IPS-18a (cell line): ENCODE data around the gene FBXO47.
A peak's percentile ranks its signal among the peaks of the same experiment; 100 is the strongest.

Source experiments
- H3K27ac ChIP-seq: one replicate; pipeline ENCODE4 v1.5.1; 2013; ENCODE audit warnings: low read length
- H3K27me3 ChIP-seq: one replicate; pipeline ENCODE4 v1.6.1; 2013; ENCODE audit warnings: mild to moderate bottlenecking, low read length; ENCODE audit not compliant: control insufficient read depth, insufficient read depth
- H3K36me3 ChIP-seq: one replicate; pipeline ENCODE4 v1.6.1; 2013; ENCODE audit warnings: low read depth, low read length; ENCODE audit not compliant: control insufficient read depth
- H3K4me1 ChIP-seq: one replicate; pipeline ENCODE4 v1.6.1; 2013; ENCODE audit warnings: low read depth, low read length; ENCODE audit not compliant: control insufficient read depth
- H3K4me3 ChIP-seq: one replicate; pipeline ENCODE4 v1.5.1; 2013; ENCODE audit warnings: low read length
- H3K9ac ChIP-seq: one replicate; pipeline ENCODE4 v1.6.1; 2013; ENCODE audit warnings: mild to moderate bottlenecking, low read length, moderate library complexity
- H3K9me3 ChIP-seq: one replicate; pipeline ENCODE4 v1.6.1; 2013; ENCODE audit warnings: low read depth, low read length; ENCODE audit not compliant: control insufficient read depth

Gene FBXO47

GRCh38 chr17:38907930-38908675 is 59.1 kb downstream of the FBXO47 start:
- peaks cover 10% of the 10 kb centered on the region for H3K36me3 ChIP-seq
- H3K27me3 ChIP-seq: no peaks in the 10 kb centered on the region
- H3K27ac ChIP-seq: no peak overlapping the region
- H3K4me3 ChIP-seq: no peak overlapping the region
- peaks cover 5% of the 10 kb centered on the region for H3K4me1 ChIP-seq
- H3K9ac ChIP-seq: peak overlapping the region; percentile 20
- H3K9me3 ChIP-seq: no peaks in the 10 kb centered on the region

- no peaks in the 10 kb centered on the region for H3K9me3 ChIP-seq
- H3K27me3 ChIP-seq: no peaks in the 10 kb centered on the region
- H3K9ac ChIP-seq: no peak overlapping the region
- H3K4me3 ChIP-seq: no peak overlapping the region
- H3K27ac ChIP-seq: no peak overlapping the region
- peaks cover 5% of the 10 kb centered on the region for H3K4me1 ChIP-seq
- peaks cover 10% of the 10 kb centered on the region for H3K36me3 ChIP-seq
These were observed 60.6 kb downstream of the FBXO47 start for GRCh38 chr17:38906460-38907228.

DNA sequence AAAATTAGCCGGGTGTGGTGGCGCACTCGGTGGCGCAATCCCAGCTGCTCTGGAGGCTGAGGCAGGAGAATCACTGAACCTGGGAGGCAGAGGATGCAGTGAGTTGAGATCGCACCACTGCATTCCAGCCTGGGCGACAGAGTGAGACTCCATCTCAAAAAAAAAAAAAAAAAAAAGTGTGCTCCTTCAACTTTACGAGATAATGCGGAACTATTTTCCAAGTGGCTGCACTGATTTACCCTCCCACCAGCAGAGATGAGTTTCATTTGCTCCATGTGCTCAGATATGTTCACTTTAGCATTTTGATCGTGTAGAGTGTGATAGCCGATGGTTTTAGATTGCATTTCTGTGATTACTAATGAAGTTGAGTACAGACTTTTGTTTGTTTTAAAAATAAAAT is 61.8 kb downstream of the FBXO47 start:
- H3K27me3 ChIP-seq: no peaks in the 10 kb centered on the region
- H3K36me3 ChIP-seq: peaks cover 12% of the 10 kb centered on the region
- H3K4me1 ChIP-seq: peaks cover 9% of the 10 kb centered on the region
- no peaks in the 10 kb centered on the region for H3K9me3 ChIP-seq
- H3K27ac ChIP-seq: no peak overlapping the region
- no peak overlapping the region for H3K9ac ChIP-seq
- H3K4me3 ChIP-seq: no peak overlapping the region

- H3K4me1 ChIP-seq: peaks cover 9% of the 10 kb centered on the region
- H3K27ac ChIP-seq: no peak overlapping the region
- peaks cover 12% of the 10 kb centered on the region for H3K36me3 ChIP-seq
These were observed 62.3 kb downstream of the FBXO47 start for GRCh38 chr17:38904892-38905291.

GRCh38 chr17:38903404-38903803 is 63.8 kb downstream of the FBXO47 start:
- Histone ChIP-seq H3K36me3 (peaks cover 21% of the 10 kb centered on the region), H3K27ac (no peak overlapping the region), H3K4me3 (no peak overlapping the region), H3K4me1 (peaks cover 4% of the 10 kb centered on the region), H3K9me3 (no peaks in the 10 kb centered on the region), H3K27me3 (no peaks in the 10 kb centered on the region), H3K9ac (no peak overlapping the region)

More at GRCh38 chr17:38904892-38905291, 62.3 kb downstream of the FBXO47 start:
- H3K4me3 ChIP-seq: no peak overlapping the region
- no peaks in the 10 kb centered on the region for H3K9me3 ChIP-seq
- no peaks in the 10 kb centered on the region for H3K27me3 ChIP-seq
- H3K9ac ChIP-seq: no peak overlapping the region

GRCh38 chr17:38900978-38901656 is 66.1 kb downstream of the FBXO47 start:
- Histone ChIP-seq H3K27ac (no peak overlapping the region), H3K4me1 (peaks cover 4% of the 10 kb centered on the region), H3K27me3 (no peaks in the 10 kb centered on the region), H3K4me3 (no peak overlapping the region), H3K9me3 (no peaks in the 10 kb centered on the region), H3K36me3 (peaks cover 21% of the 10 kb centered on the region), H3K9ac (no peak overlapping the region)

DNA sequence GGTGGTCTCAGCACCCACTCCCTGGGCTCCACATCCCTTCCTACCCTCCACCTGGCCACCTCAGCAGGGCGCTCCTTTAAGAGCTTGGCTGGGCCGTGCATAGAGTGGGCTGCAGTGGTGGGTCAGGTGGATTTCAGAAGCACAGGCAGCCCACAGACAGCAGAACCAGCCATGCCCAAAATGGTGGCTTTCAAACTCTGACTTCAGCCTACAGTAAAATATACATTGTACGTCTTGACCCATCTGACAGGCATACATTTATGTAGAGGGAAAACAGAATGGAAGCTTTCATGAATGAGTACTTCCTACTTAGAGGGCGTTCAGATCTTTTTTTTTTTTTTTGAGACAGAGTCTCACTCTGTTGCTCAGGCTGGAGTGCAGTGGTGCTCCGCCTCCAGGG is 67.8 kb downstream of the FBXO47 start:
- Histone ChIP-seq H3K36me3 (peaks cover 19% of the 10 kb centered on the region), H3K9ac (no peak overlapping the region), H3K4me1 (peaks cover 4% of the 10 kb centered on the region), H3K27me3 (no peaks in the 10 kb centered on the region), H3K9me3 (no peaks in the 10 kb centered on the region), H3K27ac (no peak overlapping the region), H3K4me3 (no peak overlapping the region)

DNA sequence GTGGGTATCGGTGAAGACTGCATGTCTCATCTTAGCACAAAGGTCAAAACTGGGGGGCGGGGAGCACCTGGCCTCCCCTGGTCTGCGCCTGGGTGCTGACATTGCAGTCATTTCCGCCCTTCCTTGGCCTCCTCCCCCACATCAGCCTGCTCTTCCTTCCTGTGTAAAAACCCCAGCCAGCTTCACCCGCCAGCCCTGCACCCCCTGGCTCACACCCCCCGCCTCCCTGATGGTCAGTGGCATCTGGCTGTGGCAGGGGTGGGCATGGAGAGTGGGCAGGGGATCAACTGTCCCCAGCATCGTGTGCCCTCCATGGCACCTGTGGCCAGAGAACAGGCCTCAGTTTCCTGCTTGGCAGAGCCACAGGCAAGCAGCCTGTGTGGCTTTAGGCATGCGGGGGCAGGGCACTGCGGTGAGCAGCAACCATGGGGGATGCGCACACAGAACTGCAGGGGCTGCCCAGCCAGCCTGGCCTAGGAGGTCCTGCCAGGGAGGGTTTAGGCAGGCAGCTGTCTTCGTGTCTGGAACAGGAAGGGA is 68.3 kb downstream of the FBXO47 start:
- Histone ChIP-seq H3K4me1 (peaks cover 4% of the 10 kb centered on the region), H3K27me3 (no peaks in the 10 kb centered on the region), H3K9me3 (no peaks in the 10 kb centered on the region), H3K27ac (no peak overlapping the region), H3K36me3 (peaks cover 23% of the 10 kb centered on the region), H3K9ac (no peak overlapping the region), H3K4me3 (no peak overlapping the region)

DNA sequence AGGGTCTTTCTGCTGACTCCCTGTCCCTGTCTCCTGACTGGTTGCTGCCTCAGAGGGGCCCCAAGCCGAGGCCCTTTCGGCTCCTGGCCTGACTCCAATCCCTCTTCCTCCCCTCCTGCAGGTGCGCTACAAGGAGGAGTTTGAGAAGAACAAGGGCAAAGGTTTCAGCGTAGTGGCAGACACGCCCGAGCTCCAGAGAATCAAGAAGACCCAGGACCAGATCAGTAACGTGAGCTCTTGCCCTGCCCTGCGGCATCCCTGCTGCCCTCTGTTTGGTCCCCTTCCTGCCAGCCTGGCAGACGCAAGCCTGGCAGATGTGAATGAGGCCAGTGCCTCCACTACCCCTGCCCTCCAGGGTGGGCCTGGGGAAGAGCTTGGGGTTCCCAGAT is 68.9 kb downstream of the FBXO47 start:
- H3K4me1 ChIP-seq: peaks cover 4% of the 10 kb centered on the region
- peaks cover 17% of the 10 kb centered on the region for H3K36me3 ChIP-seq
- no peak overlapping the region for H3K4me3 ChIP-seq
- H3K9ac ChIP-seq: no peak overlapping the region
- no peaks in the 10 kb centered on the region for H3K9me3 ChIP-seq
- no peak overlapping the region for H3K27ac ChIP-seq
- no peaks in the 10 kb centered on the region for H3K27me3 ChIP-seq

- Histone ChIP-seq H3K4me3 (no peak overlapping the region), H3K36me3 (peaks cover 17% of the 10 kb centered on the region)
These were observed 69.4 kb downstream of the FBXO47 start for GRCh38 chr17:38897671-38898290.

GRCh38 chr17:38897176-38897575 is 70.0 kb downstream of the FBXO47 start:
- Histone ChIP-seq H3K4me1 (peaks cover 4% of the 10 kb centered on the region), H3K36me3 (peaks cover 17% of the 10 kb centered on the region), H3K27me3 (no peaks in the 10 kb centered on the region), H3K4me3 (no peak overlapping the region), H3K9me3 (no peaks in the 10 kb centered on the region), H3K27ac (no peak overlapping the region), H3K9ac (no peak overlapping the region)

More at GRCh38 chr17:38897671-38898290, 69.4 kb downstream of the FBXO47 start:
- Histone ChIP-seq H3K9ac (no peak overlapping the region), H3K9me3 (no peaks in the 10 kb centered on the region), H3K27me3 (no peaks in the 10 kb centered on the region), H3K4me1 (peaks cover 4% of the 10 kb centered on the region), H3K27ac (no peak overlapping the region)
